MG63 (cell line): ENCODE results near the gene PPM1L. TPM values are rescaled to one million over a fixed set of nuclear protein-coding genes. Genes with fewer than 3 reads are reported as not detected.

Experiments
- DNase-seq: peaks from one replicate; pipeline ENCODE4 v3.0.0-alpha.2; 2020
- H3K27me3 ChIP-seq: fragments of 250-450 bp; sonication (Bioruptor Pico); 2 replicates; pipeline ENCODE4 v1.5.1; 2020; ENCODE audit warnings: mild to moderate bottlenecking, moderate library complexity
- H3K36me3 ChIP-seq: fragments of 250-450 bp; sonication (Bioruptor Pico); 2 replicates; pipeline ENCODE4 v1.5.1; 2020; ENCODE audit warnings: mild to moderate bottlenecking, moderate library complexity
- H3K4me3 ChIP-seq: fragments of 250-450 bp; sonication (Bioruptor Pico); 2 replicates; pipeline ENCODE4 v1.5.1; 2020; ENCODE audit warnings: mild to moderate bottlenecking, moderate library complexity
- H3K9me3 ChIP-seq: fragments of 250-450 bp; sonication (Bioruptor Pico); 2 replicates; pipeline ENCODE4 v1.5.1; 2020; ENCODE audit warnings: mild to moderate bottlenecking, moderate library complexity
- total RNA-seq: library from RNA; depleted of rRNA; stranded (reverse); fragments of >200 nt; shearing (Covaris generic); gene quantifications from 2 replicates; pipeline ENCODE4 v1.2.3, GENCODE V29; 2014; ENCODE audit warnings: low replicate concordance

Gene PPM1L
- total RNA-seq, 1 experiment from 2014 or later, result not detected

GRCh38 chr3:160754855-160755747 is 930 bp upstream of the PPM1L start:
- Histone ChIP-seq H3K27me3 (peaks cover 8% of the 10 kb centered on the region), H3K9me3 (no peaks in the 10 kb centered on the region), H3K36me3 (no peaks in the 10 kb centered on the region), H3K4me3 (peak overlapping the region; percentile 60)
- DNase-seq, result peak; percentile 93

GRCh38 chr3:160757233-160758106 is 1.4 kb downstream of the PPM1L start:
- peaks cover 10% of the 10 kb centered on the region for H3K27me3 ChIP-seq
- no peak for DNase-seq
- no peak overlapping the region for H3K4me3 ChIP-seq

GRCh38 chr3:160758929-160759577 is 3.0 kb downstream of the PPM1L start:
- H3K36me3 ChIP-seq, result no peaks in the 10 kb centered on the region
- no peak overlapping the region for H3K4me3 ChIP-seq
- no peak for DNase-seq
- peaks cover 10% of the 10 kb centered on the region for H3K27me3 ChIP-seq
- H3K9me3 ChIP-seq, result no peaks in the 10 kb centered on the region

More at GRCh38 chr3:160757233-160758106, 1.4 kb downstream of the PPM1L start:
- H3K36me3 ChIP-seq, result no peaks in the 10 kb centered on the region
- H3K9me3 ChIP-seq, result no peaks in the 10 kb centered on the region

GRCh38 chr3:160763073-160763472 is 7.0 kb downstream of the PPM1L start:
- Histone ChIP-seq H3K9me3 (no peaks in the 10 kb centered on the region), H3K36me3 (no peaks in the 10 kb centered on the region)
- DNase-seq, result no peak

GRCh38 chr3:160765211-160765610 is 9.2 kb downstream of the PPM1L start:
- Histone ChIP-seq H3K9me3 (no peaks in the 10 kb centered on the region), H3K27me3 (peaks cover 2% of the 10 kb centered on the region; the same call in 1 of the 2 replicates), H3K4me3 (no peak overlapping the region), H3K36me3 (no peaks in the 10 kb centered on the region)
- DNase-seq, result no peak

More at GRCh38 chr3:160763073-160763472, 7.0 kb downstream of the PPM1L start:
- Histone ChIP-seq H3K4me3 (no peak overlapping the region), H3K27me3 (peaks cover 2% of the 10 kb centered on the region; the same call in 1 of the 2 replicates)

GRCh38 chr3:160768031-160768430 is 12.0 kb downstream of the PPM1L start:
- H3K4me3 ChIP-seq, result no peak overlapping the region
- H3K36me3 ChIP-seq, result no peaks in the 10 kb centered on the region
- DNase-seq, result no peak
- no peaks in the 10 kb centered on the region for H3K9me3 ChIP-seq
- no peaks in the 10 kb centered on the region for H3K27me3 ChIP-seq

GRCh38 chr3:160768918-160769317 is 12.9 kb downstream of the PPM1L start:
- Histone ChIP-seq H3K9me3 (no peaks in the 10 kb centered on the region), H3K36me3 (no peaks in the 10 kb centered on the region), H3K4me3 (no peak overlapping the region), H3K27me3 (no peaks in the 10 kb centered on the region)
- DNase-seq, result no peak

- DNase-seq, result no peak
- Histone ChIP-seq H3K27me3 (no peaks in the 10 kb centered on the region), H3K4me3 (no peak overlapping the region), H3K36me3 (no peaks in the 10 kb centered on the region), H3K9me3 (no peaks in the 10 kb centered on the region)
Observed at GRCh38 chr3:160771811-160772459, 15.9 kb downstream of the PPM1L start.

GRCh38 chr3:160773722-160774121 is 17.7 kb downstream of the PPM1L start:
- no peaks in the 10 kb centered on the region for H3K27me3 ChIP-seq
- no peak for DNase-seq
- no peaks in the 10 kb centered on the region for H3K9me3 ChIP-seq
- no peak overlapping the region for H3K4me3 ChIP-seq
- H3K36me3 ChIP-seq, result no peaks in the 10 kb centered on the region

- Histone ChIP-seq H3K4me3 (no peak overlapping the region), H3K9me3 (no peaks in the 10 kb centered on the region), H3K27me3 (no peaks in the 10 kb centered on the region), H3K36me3 (no peaks in the 10 kb centered on the region)
- DNase-seq, result no peak
Observed at GRCh38 chr3:160774172-160774571, 18.1 kb downstream of the PPM1L start.

GRCh38 chr3:160778480-160778879 is 22.4 kb downstream of the PPM1L start:
- Histone ChIP-seq H3K36me3 (no peaks in the 10 kb centered on the region), H3K27me3 (no peaks in the 10 kb centered on the region), H3K4me3 (no peak overlapping the region), H3K9me3 (no peaks in the 10 kb centered on the region)
- no peak for DNase-seq

- DNase-seq, result no peak
- H3K36me3 ChIP-seq, result no peaks in the 10 kb centered on the region
- no peaks in the 10 kb centered on the region for H3K27me3 ChIP-seq
- no peaks in the 10 kb centered on the region for H3K9me3 ChIP-seq
- no peak overlapping the region for H3K4me3 ChIP-seq
Observed at GRCh38 chr3:160779040-160779439, 23.0 kb downstream of the PPM1L start.

GRCh38 chr3:160780245-160780644 is 24.2 kb downstream of the PPM1L start:
- DNase-seq, result no peak
- H3K9me3 ChIP-seq, result no peaks in the 10 kb centered on the region
- H3K4me3 ChIP-seq, result no peak overlapping the region

GRCh38 chr3:160781402-160781801 is 25.4 kb downstream of the PPM1L start:
- Histone ChIP-seq H3K36me3 (no peaks in the 10 kb centered on the region), H3K27me3 (no peaks in the 10 kb centered on the region), H3K9me3 (no peaks in the 10 kb centered on the region), H3K4me3 (no peak overlapping the region)
- no peak for DNase-seq

More at GRCh38 chr3:160780245-160780644, 24.2 kb downstream of the PPM1L start:
- no peaks in the 10 kb centered on the region for H3K36me3 ChIP-seq
- no peaks in the 10 kb centered on the region for H3K27me3 ChIP-seq

- Histone ChIP-seq H3K9me3 (no peaks in the 10 kb centered on the region), H3K4me3 (no peak overlapping the region), H3K27me3 (no peaks in the 10 kb centered on the region), H3K36me3 (no peaks in the 10 kb centered on the region)
- DNase-seq, result no peak
Observed at GRCh38 chr3:160781863-160782262, 25.8 kb downstream of the PPM1L start.

GRCh38 chr3:160784853-160785252 is 28.8 kb downstream of the PPM1L start:
- DNase-seq, result no peak
- no peaks in the 10 kb centered on the region; the same call in 1 of the 2 replicates for H3K27me3 ChIP-seq
- peaks cover 2% of the 10 kb centered on the region; the same call in 1 of the 2 replicates for H3K9me3 ChIP-seq

More at GRCh38 chr3:160784853-160785252, 28.8 kb downstream of the PPM1L start:
- no peaks in the 10 kb centered on the region for H3K36me3 ChIP-seq
- no peak overlapping the region for H3K4me3 ChIP-seq
